Suprapubic skin (tissue), 4 donors: ENCODE results near the gene ZCCHC7.

Experiments used
- EP300 ChIP-seq: sonication (generic); formaldehyde crosslinking; IDR thresholded peaks from one replicate; pipeline ENCODE4 v1.6.1; 2017; ENCODE audit warnings: antibody characterized with exemption
- POLR2A ChIP-seq, 2 donors: fragments of 450-650 bp; IDR thresholded peaks; one replicate each; pipeline ENCODE4 v1.6.1; 2017; ENCODE audit warnings: antibody characterized with exemption in 2 of 2, mild to moderate bottlenecking in 2 of 2, moderate library complexity in 2 of 2
- POLR2AphosphoS5 ChIP-seq, 3 donors: sonication (generic); formaldehyde crosslinking; IDR thresholded peaks; one replicate each; pipeline ENCODE4 v1.6.1; 2017; ENCODE audit warnings: antibody characterized with exemption in 3 of 3
- TF ChIP-seq, protein P1 (sequence below), 2 donors: fragments of 200-600 bp in 1 of 2; fragments of 450-650 bp in 1 of 2; sonication (generic) in 1 of 2; IDR thresholded peaks; one replicate each; pipeline ENCODE4 v1.5.1; 2016 to 2019; ENCODE audit warnings: antibody characterized with exemption in 2 of 2, mild to moderate bottlenecking in 1 of 2, moderate library complexity in 1 of 2

- TF ChIP-seq, protein P1, sequence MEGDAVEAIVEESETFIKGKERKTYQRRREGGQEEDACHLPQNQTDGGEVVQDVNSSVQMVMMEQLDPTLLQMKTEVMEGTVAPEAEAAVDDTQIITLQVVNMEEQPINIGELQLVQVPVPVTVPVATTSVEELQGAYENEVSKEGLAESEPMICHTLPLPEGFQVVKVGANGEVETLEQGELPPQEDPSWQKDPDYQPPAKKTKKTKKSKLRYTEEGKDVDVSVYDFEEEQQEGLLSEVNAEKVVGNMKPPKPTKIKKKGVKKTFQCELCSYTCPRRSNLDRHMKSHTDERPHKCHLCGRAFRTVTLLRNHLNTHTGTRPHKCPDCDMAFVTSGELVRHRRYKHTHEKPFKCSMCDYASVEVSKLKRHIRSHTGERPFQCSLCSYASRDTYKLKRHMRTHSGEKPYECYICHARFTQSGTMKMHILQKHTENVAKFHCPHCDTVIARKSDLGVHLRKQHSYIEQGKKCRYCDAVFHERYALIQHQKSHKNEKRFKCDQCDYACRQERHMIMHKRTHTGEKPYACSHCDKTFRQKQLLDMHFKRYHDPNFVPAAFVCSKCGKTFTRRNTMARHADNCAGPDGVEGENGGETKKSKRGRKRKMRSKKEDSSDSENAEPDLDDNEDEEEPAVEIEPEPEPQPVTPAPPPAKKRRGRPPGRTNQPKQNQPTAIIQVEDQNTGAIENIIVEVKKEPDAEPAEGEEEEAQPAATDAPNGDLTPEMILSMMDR (IDR thresholded peaks at IDR 0.05): no peak
- TF ChIP-seq EP300 (no peak), POLR2AphosphoS5 (IDR thresholded peaks at IDR 0.05) (no peak), POLR2A (IDR thresholded peaks at IDR 0.05) (no peak)
Observed at GRCh38 chr9:37264539-37264938, 144.2 kb downstream of the ZCCHC7 start.
